Stimulated activated CD8-positive, alpha-beta memory T cell treated with anti-CD3 and anti-CD28 coated beads, Interleukin-12 subunit alpha, Interleukin-12 subunit beta, amount 100 ng/mL, for 24 hours (primary cell): Measurements from ENCODE around the gene ALDH1A1.

ENCODE experiments used
- DNase-seq: peaks from one replicate; pipeline ENCODE4 v3.0.0-alpha.2; 2020; ENCODE audit errors: extremely low read depth

Gene ALDH1A1

DNA sequence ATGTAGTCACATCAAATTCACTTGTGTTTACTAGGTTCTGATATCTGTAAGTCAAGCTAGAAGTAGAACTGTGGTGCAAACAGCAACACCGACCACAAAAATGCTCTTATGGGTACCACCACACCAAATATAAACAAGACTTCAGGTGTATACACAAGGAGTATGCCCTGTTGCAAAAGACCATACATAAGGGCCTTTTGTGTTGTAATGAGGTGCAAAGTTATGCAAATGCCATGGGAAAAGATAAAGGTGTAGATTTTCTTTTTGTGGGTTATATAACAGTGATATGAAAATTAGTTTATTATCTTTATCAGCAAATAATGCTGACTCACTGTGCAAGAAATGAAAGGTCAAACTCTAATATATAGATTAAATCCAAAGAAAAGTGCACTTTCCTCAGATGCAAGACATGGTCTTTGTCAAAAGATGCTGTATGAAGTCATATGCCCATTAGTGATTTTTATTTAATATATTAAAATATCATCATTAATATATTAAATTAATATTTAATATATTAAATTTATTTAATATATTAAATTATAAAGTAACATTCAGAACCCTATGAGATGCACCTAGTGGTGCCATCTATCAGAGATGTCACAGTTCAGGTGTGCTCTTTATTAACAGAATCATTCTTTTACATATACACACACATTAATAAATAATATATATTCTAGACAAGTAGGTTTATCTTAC, 26.7 kb upstream of the ALDH1A1 start:
- no peak for DNase-seq

DNA sequence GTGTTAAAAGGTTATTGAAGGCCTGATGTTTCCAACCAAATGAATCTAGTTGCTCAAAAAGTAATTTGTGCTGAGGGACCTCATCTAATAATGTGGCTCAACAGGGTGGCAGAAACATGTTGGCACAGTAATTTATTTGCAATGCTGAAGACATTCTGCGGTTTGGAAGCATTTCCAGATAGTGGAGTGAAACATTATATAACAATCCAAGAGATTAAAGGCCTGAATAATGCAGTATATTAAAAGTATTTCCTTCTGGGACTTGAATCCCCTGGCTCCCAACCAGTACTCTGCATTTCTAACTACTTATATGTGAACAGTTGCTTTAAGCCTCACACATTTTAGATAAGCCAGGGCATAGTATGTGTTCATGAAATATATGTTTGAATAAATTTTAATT, 25.9 kb upstream of the ALDH1A1 start:
- DNase-seq = no peak

DNA sequence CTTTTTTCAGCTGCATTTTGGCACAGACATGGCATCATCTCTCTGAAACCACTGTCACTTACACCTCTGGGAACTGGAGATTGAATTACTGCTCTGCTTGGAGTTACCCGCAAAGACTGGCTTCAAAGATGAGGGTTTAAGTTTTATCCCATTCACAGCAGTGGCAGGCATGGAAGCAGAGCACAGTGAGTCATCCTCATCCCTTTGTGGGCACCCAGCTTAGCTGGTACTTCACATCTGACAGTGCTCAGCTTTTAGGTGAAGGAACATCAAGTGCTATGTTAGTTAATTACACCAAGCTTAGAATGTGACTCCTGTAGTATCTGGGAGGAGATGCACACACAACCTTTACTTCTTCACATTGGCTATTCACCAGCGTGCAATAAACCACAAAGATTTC, 24.8 kb upstream of the ALDH1A1 start:
- DNase-seq = no peak

DNA sequence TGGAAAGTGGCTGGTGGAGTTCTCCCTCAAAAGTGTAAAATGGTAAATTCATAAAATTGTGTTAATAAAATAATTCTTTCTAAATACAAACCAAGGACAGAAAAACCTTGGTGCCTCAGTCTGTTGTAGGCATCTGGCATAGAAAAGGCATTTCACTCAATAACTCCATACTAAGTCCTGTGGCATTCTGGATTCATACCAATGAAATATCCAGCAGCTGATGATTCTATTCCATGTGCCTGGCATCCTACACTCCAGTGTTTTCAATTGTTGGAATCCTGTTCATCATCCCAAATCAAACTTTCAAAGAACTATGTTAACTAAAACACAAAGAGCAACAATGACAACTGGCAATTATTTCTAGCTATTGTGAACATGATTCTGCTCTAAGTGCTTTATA, 21.6 kb upstream of the ALDH1A1 start:
- no peak for DNase-seq

DNA sequence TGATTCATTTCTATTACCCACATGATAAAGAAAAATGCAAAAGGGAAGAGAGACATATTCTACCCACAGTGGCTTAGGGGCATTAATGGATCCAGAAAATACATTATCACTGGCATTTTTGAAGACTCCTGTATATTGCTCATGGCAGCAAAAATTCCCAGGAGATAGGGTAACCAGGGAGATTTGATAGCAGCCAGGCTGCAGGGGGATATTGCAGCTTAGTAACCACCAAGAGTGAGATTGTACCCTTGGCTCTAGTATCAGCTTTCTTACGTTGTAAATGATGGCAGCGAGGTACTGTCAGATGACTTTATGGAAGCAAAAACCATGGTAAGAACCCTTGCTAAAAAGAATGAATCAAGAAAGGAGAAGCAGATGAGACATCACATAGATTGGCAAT, 19.8 kb upstream of the ALDH1A1 start:
- DNase-seq = no peak

DNA sequence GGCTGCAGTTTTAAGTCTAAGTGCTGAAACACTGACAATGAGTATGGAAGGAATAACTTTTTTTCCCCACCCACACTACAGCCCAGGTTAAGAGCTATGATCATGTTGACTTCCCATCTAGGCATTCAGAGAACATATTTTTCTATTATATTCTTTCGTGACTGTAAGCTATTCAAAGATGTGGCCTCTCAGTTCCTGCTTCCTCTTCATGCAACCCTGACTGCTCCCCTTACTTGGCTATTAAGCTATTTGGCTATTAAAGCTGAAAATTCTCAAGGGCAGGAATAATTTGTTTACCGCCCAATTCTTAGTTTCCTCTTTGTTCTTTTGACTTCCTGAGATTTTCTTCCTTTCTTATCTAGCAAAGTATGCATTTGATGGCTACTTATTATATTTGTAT, 18.6 kb upstream of the ALDH1A1 start:
- no peak for DNase-seq

DNA sequence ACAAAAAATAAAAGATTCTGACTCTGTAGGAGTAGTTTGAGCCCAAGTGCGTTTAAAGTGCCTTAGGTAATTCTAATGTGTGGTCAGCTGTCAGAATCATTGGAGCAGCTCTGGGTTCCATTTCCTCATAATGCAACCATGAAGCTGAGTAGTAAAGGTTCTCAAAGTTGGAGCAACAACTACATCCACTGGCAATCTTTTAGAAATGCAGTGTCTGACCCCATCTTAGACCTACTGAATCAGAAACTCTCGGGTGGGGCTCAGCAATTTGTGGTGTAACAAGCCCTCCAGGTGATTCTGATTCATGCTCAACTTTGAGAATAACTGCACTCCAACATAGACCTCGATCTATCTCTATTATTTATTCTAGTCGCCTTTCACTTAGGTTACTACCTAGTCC, 7.6 kb upstream of the ALDH1A1 start:
- no peak for DNase-seq

DNA sequence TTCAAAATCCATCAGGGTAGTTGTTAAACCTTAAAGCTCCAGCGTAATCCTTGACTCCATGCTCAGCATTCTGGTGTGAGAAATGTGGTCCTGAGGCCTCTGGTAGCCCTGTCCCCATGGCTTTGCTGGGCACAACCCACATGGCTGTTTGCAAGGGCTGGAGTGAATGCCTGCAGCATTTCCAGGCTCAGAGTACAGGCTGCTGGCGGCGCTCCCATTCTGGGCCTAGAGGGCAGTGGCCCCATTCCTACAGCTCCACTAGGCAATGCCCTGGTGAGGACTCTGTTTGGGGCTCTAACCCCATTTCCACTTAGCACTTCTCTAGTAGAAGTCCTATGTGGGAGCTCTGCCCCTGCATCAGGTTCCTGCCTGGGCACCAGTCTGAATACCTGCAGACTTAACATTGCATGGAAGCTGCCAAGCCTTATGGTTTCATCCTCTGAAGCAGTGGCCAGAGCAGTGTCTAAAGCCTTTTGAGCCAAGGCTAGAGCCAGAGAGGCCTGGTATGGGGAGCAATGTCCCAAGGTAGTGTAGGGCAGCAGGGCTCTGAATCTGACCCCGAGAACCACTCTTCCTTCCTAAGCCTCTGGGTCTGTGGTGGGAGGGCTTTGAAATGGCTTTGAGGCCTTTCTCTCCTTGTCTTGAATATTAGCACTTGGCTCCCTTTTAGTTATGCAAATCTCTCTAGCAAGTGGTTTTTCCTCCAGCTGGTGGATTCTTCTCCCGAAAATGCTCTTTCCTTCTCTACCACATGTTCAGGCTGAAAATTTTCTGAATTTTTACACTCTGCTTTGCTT, 5.8 kb upstream of the ALDH1A1 start:
- no peak for DNase-seq

DNA sequence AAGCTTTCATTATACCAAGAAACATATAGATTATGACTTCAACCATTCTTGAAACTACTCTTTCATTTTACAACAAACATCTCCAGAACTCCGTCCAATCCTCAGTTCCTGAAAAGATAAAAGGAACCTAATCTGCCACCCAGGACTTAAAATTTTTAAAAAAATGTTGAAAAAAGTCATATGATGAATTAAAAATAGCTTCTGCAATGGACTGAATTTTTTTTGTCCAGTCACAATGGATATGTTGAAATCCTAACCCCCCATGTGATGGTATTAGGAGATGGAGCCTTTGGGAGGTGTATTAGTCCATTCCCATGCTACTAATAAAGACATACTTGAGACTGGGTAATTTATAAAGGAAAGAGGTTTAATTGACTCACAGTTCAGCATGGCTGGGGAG, 2.7 kb upstream of the ALDH1A1 start:
- no peak for DNase-seq

DNA sequence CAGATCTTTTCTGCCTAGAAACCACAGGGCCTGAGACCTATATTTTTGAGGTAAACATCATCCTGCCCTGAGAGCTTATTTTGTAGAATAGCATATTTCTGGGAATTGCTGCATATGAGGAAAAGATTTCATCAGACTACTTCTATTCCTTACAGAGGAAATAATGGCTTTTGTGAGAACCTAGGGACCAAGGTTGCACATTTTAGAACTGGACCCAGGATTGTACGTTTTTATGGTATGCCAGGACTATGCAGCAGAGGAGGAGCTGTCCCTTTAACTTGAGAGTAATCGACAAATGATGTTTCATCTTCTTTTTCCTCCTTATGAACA, 2.2 kb upstream of the ALDH1A1 start:
- no peak for DNase-seq

DNA sequence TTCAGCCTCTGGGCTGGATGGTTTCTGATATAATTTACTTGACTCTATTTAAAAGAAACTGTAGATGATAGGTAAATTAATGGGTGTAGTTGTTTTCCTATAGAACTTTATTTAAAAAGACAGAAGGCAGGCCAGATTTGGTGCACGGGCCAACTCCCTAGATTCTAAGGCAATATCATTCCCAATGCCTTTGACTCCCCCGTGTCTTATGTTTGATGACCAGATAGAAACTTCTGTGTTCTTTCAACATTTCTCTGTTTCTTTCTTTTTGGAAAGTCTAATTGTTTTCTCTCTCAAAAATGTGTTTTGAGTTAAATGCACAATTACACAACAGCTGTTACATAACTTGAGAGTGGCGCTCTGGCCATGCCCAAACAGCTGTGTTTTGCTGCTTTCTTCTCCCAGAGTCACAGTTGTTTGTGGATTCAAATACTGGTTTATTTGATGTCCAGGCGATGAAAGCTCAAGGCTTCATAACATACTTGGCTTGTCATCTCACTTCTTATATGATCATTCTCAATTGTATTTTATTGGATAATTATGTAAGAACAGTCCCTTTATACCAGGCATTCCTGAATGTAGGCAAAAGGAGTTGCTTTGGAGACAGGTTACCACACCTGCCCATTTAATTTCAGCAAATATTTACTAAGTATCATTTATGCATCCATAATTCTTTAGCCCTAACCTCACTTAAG, 1.7 kb upstream of the ALDH1A1 start:
- no peak for DNase-seq

DNA sequence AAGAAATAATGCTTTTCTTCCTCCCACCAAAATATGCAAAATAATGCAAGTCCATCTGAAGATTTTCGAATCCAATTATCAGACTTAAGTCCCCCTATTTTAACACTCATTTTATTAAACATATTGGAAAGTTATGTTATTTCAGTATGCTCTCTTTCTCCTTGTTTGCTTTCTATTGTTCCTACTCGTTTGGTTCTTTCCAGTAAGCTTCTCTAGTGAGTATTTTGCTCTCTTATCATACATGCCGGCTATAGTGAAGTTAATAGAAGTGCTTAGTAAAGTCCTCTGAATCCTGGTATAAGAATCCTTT, 517 bp downstream of the ALDH1A1 start:
- DNase-seq = no peak

DNA sequence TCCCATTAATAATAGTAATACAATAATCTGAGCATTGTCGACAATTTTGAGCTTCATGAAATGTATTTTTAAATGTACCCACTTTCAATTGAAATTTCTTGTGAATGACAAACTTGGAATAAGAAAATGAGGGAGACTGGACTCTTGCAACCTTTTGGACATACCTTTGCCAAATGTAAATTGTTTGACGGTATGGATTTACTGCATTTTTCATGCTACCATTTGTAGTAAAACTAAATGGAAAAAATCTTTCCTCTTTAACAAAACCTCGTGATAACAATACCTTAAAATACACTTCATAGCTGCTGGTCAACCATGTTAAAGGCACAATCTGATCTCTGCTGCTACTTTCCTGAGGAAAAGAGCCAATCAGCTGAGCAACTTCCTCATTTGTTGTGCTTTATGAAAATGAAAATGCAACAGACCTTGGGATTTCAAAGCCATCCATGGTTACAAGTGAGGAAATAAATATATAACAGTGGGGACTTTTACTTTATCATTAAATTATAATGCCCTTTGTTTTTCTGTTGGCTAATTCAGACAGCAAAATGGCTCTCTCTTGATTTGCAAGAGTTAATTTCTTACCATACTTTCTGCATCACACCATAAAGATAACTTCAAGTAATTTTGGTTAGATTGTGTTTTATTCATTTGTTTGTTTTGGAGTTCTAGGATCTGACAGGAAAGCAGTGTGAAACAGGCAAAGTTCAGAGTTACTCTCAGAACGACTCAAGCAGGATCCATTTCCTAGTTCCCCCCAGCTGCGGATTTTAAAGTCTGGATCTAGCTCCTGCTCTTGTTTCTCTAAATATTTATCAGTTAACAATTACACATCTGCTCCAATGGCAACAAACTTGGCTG, 1.1 kb downstream of the ALDH1A1 start:
- no peak for DNase-seq

DNA sequence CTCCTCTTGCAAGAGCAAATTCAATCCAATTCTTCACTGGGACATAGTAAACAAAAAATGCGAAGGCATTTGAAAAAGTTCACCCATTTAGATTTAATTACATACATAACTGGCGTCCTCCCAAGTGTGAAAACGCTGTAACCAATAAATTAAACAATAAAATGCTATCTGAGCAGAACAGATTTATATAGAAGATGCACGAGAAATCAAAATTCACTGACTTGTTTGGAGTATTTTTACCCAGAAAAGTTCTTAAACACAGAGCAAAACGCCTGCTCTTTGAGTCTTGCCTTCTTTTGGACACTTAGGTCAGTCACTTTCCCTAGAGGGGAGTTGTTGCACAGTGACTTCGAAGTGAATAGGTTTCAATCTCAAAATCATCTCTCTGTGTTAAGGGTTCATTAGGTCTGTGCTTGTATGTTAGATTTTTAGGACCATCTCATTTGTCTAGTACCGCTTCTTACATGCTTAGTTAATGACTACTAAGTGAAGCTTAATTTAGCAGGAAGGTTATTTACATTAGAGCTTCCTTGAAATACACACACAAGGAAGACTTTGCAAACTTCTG, 1.9 kb downstream of the ALDH1A1 start:
- DNase-seq = no peak

DNA sequence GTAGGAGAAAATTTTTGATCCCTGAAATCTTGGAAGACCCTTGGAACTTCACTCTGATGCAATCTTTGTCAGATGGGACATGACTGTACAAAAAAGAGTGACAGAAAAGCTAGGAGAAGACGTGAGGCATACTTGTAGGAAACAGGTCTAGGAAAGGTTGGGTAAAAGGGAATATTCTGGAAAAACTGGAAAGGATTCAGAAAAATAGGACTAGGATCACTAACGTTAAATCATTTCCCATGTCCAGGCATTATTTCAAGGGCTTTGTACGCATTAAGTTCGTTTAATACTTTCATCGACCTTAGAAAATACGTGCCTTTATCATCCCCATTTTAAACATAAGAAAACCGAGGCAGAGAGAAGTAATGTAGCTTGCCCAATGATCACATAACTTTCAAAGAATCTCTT, 2.9 kb downstream of the ALDH1A1 start:
- DNase-seq = no peak

DNA sequence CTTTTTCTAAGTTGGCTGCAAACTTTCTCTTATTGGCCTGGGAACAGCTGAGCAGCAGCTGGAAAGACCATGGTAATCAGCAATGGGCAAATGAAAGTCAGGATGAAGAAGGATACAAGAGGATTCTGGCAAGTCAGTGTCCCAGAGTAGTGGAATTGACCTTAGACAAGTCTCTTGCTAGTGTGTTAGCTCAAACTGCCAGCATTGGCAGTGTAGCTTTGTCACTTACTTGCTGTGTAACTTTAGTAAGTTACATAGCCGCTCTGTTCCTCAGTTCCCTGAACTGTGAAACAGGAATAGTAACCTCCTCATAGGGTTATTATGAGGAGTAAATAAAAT, 3.6 kb downstream of the ALDH1A1 start:
- no peak for DNase-seq

DNA sequence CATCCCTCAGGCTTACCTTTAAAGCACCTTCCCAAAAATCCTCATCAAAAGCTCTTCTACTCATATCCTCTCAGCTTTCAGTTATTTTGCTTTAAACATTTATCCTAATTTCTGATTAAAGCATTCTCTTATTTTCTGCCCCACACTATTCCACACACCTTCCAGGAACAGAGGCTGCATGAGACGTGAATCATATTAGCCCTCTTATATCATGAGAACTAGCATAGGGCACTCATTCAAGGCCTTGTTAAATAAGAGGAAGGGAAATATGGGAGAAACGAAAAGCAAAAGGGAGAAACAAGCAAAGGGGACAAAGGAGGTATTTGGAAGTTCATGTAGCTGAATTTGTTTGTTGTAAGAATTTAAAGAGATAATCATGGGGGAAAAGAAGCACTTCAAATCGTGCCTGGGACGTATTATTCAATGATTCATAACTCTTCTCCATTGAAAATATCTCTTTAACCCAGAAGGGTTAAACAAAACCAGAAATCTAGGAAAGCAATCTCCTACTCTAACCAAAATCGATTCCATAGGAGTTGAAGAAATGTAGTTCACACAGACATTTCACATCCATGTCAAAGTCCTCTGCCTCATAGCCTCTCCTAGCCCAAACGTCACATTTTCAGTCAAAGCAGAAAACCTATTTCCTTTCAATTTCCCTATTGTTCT, 4.1 kb downstream of the ALDH1A1 start:
- no peak for DNase-seq

DNA sequence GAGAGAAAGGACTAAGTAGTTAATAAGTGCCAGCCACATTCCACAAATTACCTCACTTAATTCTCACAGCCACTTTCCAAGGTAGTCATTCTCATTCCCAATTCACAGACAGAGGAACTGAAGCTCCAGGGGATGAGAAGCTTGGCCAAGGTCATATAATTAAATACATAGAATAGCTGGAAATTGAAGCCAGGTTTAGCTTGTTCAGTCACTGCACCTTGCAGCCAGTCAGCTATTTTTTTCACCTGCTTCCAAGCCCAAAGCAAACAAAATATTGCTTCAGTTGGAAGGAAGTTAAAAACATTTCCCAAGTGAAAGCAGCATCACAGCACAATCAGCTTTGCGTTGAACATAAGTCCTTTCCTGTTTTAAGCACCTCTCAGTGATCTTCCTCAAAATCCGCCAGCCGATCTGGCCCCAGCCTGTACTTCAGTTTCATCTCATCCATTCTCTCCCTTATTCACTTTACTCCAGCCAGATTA, 4.8 kb downstream of the ALDH1A1 start:
- no peak for DNase-seq

DNA sequence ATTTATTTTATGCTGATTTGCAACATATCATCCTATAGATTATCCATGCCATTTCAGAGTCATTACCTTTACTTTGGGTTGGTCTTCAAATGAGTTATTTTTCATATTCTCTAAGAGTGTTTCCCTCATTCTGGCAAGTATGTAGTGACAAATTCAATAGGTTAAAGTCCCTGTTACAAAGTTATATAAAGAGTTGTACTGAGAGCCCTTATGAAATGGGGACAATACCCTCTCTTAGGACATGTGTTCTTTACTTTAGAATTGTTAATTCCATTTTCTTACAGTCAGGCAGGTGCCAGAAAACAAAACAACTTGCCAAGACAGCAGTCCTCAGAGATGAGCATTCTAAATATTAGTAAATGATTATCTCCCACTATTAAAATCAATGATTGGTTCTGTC, 6.0 kb downstream of the ALDH1A1 start:
- no peak for DNase-seq

DNA sequence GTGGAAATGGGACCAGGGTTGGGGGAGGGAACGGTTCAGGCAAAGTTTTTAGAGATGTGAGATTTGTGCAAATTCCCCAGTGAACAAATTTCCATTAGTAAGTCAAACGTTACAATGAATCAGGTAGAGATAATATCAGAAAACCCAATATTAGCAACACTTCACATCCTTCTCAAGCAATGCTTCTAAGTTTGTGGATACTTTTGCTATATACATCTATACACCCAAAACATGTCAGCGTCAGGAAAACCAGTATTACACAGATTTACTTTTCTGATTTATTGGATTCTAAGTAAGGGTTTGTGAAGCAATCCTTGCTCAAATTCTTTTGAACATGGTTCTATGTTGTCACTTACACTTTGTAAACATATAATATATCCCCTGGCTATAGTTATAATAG, 6.5 kb downstream of the ALDH1A1 start:
- DNase-seq = no peak

DNA sequence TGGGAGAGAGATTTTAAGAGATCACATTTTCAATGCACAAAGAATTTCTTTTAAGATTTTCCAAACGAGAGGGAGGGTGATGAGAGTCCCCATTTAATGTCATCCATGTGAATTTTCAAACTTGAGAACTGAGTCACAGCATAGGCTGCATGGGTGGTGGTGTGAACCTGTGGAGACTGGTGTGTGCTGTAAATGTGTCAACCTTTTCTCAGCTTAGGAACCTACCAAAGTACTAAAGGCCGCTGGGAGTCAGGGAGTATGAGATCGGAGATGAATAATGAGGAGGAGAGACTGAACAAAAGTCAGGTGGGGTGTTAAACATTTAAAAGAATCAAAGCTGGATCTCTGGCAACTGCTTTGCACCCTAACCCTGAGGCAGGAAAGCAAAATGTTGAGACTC, 7.5 kb downstream of the ALDH1A1 start:
- DNase-seq = no peak
